IPS-18a (cell line): ENCODE data around the gene TRAPPC2.

Source experiments
- H3K27ac ChIP-seq: one replicate; pipeline ENCODE4 v1.5.1; 2013; ENCODE audit warnings: low read length
- H3K27me3 ChIP-seq: one replicate; pipeline ENCODE4 v1.6.1; 2013; ENCODE audit warnings: mild to moderate bottlenecking, low read length; ENCODE audit not compliant: control insufficient read depth, insufficient read depth
- H3K36me3 ChIP-seq: one replicate; pipeline ENCODE4 v1.6.1; 2013; ENCODE audit warnings: low read depth, low read length; ENCODE audit not compliant: control insufficient read depth
- H3K4me1 ChIP-seq: one replicate; pipeline ENCODE4 v1.6.1; 2013; ENCODE audit warnings: low read depth, low read length; ENCODE audit not compliant: control insufficient read depth
- H3K4me3 ChIP-seq: one replicate; pipeline ENCODE4 v1.5.1; 2013; ENCODE audit warnings: low read length
- H3K9ac ChIP-seq: one replicate; pipeline ENCODE4 v1.6.1; 2013; ENCODE audit warnings: mild to moderate bottlenecking, low read length, moderate library complexity
- H3K9me3 ChIP-seq: one replicate; pipeline ENCODE4 v1.6.1; 2013; ENCODE audit warnings: low read depth, low read length; ENCODE audit not compliant: control insufficient read depth

Gene TRAPPC2

DNA sequence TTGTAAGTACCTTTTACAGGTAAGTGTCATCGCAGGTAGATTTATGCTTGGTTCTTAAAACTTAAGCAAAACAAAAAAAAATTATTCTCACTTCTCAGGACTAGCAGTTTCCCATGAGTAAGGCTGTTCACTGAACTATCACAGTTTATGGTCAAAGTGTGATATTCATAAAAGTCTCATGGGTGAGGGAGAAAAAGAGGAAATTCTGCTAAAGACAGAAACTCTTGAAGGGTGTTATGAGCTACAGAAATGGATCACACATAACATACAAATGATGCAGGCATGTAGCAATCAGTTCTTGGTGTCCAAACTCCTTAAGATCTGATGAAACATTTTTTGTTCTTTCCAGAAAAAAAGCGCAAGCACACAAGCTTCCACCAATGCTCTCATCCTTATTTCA lies 37.0 kb downstream of the TRAPPC2 start:
- Histone ChIP-seq H3K36me3 (no peaks in the 10 kb centered on the region), H3K9ac (no peak overlapping the region), H3K9me3 (no peaks in the 10 kb centered on the region), H3K4me3 (no peak overlapping the region), H3K27me3 (no peaks in the 10 kb centered on the region), H3K27ac (no peak overlapping the region), H3K4me1 (peaks cover 35% of the 10 kb centered on the region)

DNA sequence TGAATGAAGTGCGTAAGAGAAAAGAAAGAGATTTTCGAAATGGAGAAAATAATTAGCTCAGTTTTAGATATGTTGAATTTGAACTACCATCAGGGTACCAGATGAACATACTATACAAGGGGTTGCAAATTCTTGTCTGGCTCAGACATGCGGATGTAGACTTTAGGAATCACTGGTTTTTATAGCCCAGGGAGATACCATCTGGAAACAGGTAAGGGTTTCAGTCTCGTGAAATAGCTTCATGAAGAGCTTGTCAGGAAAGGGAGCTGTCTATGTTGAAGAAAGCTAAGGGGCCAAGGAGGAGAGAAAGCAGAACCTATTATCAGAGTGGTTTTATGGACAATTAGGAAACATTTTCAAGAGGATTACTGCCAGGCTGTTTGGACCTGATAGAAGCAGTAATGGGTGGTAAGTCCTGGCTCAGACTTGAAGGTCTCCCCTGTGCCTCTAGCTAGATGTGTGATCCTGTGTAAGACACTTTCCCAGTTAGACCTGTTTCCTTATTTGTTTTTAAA lies 38.8 kb downstream of the TRAPPC2 start:
- Histone ChIP-seq H3K9me3 (no peaks in the 10 kb centered on the region), H3K9ac (no peak overlapping the region), H3K4me1 (peaks cover 33% of the 10 kb centered on the region), H3K27me3 (no peaks in the 10 kb centered on the region), H3K4me3 (no peak overlapping the region), H3K27ac (no peak overlapping the region), H3K36me3 (no peaks in the 10 kb centered on the region)

DNA sequence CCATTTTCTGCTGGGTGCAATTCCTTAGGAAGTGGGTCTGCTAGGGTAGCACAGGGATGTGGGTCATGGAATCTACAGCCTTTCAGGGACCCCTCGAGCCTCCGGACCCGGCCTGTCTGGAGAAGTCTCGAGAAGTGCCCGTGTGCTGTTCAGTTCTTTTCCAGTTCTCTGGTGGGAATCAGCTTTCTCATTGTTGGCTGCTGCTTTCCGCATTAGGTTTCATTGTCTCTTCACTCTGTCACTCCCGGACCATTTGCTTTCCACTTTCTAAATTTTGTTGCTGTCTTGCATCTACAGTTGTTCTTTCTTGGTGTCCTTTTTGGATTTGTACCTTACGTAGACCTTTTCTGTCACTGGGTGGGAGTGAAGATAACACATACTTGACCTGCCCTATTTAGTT lies 39.4 kb downstream of the TRAPPC2 start:
- Histone ChIP-seq H3K27ac (no peak overlapping the region), H3K9ac (no peak overlapping the region)

DNA sequence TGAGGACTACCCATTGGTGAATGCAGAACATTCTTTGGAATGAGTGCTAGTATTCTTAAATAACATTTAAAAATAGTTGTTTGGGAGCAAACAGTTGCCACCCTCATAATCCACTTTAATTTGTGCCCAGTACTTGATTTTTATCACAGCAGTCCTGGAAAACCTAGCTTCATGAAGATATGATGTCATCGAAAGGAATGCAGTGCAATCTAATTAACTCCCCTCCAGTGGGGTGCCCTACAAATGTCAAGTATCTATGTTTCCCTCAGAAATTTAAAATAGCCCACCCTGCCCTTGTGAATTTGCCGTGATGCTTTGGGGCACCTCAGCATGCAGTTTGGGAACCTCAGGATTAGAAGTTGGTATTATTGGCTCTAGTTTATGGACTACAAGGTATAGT lies 40.1 kb downstream of the TRAPPC2 start:
- H3K4me1 ChIP-seq: peaks cover 37% of the 10 kb centered on the region
- H3K9me3 ChIP-seq: no peaks in the 10 kb centered on the region
- H3K9ac ChIP-seq: no peak overlapping the region
- H3K4me3 ChIP-seq: no peak overlapping the region
- no peaks in the 10 kb centered on the region for H3K36me3 ChIP-seq
- no peaks in the 10 kb centered on the region for H3K27me3 ChIP-seq
- H3K27ac ChIP-seq: no peak overlapping the region

More for the DNA sequence above, 39.4 kb downstream of the TRAPPC2 start:
- H3K9me3 ChIP-seq: no peaks in the 10 kb centered on the region
- H3K4me3 ChIP-seq: no peak overlapping the region
- peaks cover 37% of the 10 kb centered on the region for H3K4me1 ChIP-seq
- H3K27me3 ChIP-seq: no peaks in the 10 kb centered on the region
- H3K36me3 ChIP-seq: no peaks in the 10 kb centered on the region

DNA sequence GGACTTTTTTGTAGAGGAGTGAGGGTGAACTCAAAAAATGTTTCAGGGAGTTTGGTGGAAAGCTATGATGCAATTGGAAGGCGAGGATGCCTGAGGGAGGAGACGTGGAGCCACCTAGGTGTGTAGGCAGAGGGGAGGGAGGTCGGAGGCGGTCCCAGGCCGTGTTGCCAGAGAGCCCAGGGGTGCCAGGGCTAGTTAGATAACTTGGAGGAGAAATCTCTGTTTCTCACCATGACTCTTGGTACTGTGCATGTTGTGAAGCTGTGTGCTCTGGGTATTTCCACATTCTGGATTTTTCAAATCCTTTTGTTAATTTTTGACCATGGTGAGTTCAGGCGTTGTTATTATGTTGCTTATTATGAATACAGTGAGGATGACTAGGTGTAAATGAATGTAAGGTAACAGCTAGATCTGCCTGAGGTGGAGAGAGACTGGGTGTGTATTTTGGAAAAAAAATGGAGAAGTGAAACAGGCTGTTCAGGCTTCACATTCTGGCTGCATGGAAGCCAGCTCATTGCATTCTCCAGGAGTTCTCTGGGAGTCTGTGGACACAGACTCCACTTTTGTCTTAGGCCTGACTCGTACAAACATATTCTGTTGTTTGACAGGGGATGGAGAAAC lies 41.0 kb downstream of the TRAPPC2 start:
- no peaks in the 10 kb centered on the region for H3K36me3 ChIP-seq
- peaks cover 39% of the 10 kb centered on the region for H3K4me1 ChIP-seq
- no peak overlapping the region for H3K9ac ChIP-seq
- peaks cover 3% of the 10 kb centered on the region for H3K27me3 ChIP-seq
- no peaks in the 10 kb centered on the region for H3K9me3 ChIP-seq
- no peak overlapping the region for H3K4me3 ChIP-seq
- no peak overlapping the region for H3K27ac ChIP-seq

DNA sequence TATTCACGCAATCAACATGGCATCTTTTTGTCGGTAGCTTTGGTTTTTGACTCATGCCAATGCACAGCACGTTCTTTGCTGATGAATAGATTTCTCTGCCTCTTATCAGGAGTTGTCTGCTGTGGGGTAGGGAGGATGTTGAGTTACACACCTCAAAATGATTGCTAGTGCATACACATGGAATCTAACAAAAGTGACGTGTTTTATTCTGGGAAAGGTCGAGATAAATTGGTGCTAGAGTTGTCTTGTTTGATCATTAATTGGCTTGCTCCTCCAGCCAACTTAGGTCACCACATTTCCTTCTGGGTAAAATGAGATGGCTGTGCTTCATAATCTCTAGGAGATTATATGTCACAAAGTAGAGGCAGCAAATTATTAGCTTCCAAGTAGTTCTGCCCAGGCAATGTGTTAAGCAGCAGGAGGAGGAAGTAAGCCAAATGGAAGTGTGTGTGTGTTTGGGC lies 41.6 kb downstream of the TRAPPC2 start:
- H3K27me3 ChIP-seq: peaks cover 9% of the 10 kb centered on the region
- H3K27ac ChIP-seq: no peak overlapping the region
- peaks cover 40% of the 10 kb centered on the region for H3K4me1 ChIP-seq
- H3K4me3 ChIP-seq: no peak overlapping the region
- no peak overlapping the region for H3K9ac ChIP-seq
- no peaks in the 10 kb centered on the region for H3K9me3 ChIP-seq
- H3K36me3 ChIP-seq: no peaks in the 10 kb centered on the region

DNA sequence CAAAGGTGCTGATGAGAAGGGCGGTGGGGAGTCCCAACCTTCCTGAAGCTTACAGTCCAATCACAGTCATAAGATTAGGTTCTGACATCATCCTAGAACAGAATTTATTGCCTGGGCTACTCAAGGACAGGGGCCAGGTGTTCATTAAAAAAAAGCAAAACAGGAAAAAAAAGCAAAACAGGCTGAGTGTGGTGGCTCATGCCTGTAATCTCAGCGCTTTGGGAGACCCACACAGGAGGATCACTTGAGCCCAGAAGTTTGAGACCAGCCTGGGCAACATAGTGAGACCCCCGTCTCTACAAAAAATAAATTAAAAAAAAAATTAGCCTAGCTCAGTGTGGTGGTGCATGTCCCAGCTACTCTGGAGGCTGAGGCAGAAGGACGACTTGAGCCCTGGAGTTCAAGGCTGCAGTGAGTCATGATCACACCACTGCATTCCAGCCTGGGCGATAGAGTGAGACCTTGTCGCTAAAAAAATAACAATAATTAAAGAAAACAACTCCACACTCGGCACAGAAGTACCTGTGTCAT lies 42.5 kb downstream of the TRAPPC2 start:
- Histone ChIP-seq H3K4me1 (peaks cover 40% of the 10 kb centered on the region), H3K36me3 (no peaks in the 10 kb centered on the region), H3K9me3 (no peaks in the 10 kb centered on the region), H3K27ac (no peak overlapping the region), H3K27me3 (peaks cover 15% of the 10 kb centered on the region), H3K4me3 (no peak overlapping the region), H3K9ac (no peak overlapping the region)

DNA sequence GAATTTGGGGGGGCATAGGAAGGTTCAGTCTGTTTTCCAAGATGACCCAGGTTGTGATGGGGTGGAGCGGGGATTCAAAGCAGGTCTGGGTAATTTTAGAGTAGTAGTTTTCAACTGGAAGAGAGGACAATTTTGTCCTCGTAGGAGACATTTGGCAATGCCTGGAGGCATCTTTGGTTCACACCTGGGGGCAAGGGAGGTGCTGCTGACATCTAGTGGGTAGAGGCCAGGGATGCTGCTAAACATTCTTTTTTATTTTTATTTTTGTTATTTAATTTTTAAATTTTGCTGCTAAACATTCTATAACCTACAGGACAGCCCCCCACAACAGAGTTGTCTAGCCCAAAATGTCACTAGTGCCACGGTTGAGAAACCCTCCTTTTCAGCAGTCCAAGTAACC lies 43.6 kb downstream of the TRAPPC2 start:
- Histone ChIP-seq H3K27me3 (peaks cover 15% of the 10 kb centered on the region), H3K4me3 (peak overlapping the region; percentile 97), H3K27ac (no peak overlapping the region), H3K4me1 (peaks cover 40% of the 10 kb centered on the region), H3K9ac (peak overlapping the region; percentile 91), H3K9me3 (no peaks in the 10 kb centered on the region), H3K36me3 (no peaks in the 10 kb centered on the region)

DNA sequence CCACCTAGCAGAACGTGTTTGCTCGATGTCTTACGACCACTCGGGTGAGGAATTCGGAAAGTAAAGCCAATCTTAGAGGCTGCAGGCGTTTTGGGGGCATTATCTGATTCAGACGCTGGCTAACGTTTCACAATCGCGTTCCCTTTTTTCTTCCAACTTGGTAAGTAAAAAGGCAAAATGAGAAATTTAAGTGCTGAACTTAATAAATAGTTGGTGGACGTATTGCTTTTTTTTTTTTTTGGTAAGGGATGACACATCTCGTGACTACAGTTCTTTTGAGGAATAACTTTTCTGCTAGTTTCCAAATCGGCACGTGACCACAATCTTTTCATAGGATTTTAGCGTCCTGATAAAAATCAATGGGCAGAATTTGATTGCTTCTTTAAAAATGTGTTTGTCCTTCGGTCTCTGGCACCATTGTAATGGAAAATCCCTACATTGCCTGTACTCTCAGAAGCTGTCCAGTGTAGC lies 44.6 kb downstream of the TRAPPC2 start:
- Histone ChIP-seq H3K27me3 (peaks cover 15% of the 10 kb centered on the region), H3K4me3 (peak overlapping the region; percentile 97), H3K9me3 (no peaks in the 10 kb centered on the region), H3K9ac (peak overlapping the region; percentile 91), H3K4me1 (peaks cover 38% of the 10 kb centered on the region), H3K36me3 (no peaks in the 10 kb centered on the region), H3K27ac (peak overlapping the region; percentile 63)

DNA sequence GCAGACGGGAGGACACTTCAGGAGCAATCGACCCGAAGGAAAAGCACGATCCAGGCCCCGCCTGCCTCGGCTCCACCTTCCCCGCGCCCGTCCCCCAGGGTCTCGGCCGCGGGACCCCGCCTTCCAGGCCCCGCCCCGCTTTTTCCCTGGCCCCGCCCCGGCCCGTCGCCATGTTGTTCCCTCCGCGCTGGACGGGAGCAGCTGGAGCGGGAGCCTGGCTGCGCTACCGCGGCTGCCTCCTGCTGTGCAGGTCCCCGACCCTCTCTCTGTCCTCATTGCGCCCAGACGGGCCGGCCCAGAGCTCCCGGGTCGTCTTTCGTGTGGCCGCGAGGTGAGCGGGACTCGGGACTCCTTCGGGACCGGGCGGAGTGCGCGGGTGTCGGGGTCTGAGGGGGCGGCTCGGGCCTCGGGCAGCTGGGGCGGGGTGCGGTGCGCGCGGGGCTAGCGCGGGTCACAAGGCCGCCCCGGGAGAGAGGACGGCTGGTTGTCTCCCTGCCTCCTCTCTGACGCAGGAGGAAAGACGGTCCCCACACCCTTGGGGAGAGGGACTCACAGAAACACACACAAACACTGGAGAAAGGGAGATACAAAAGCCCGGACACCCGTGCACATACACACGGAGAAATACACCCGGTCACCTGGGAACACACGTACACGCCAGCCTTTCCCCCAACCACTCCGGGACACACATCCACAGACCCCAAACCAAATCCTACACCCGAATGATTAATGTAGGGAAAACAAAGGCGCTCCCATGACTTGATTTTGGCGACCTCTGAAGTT lies 45.3 kb downstream of the TRAPPC2 start, which contains the start of gene RAB9A:
Gene RAB9A, plus strand, starts transcription at position 171 of the 783 bp plus-strand sequence. CDS start 19,619 bp downstream, outside the sequence.
- peak within 1 kb of the TSS; percentile 97 for H3K4me3 ChIP-seq
- H3K27ac ChIP-seq: peak within 1 kb of the TSS; percentile 63
- H3K9ac ChIP-seq: peak within 1 kb of the TSS; percentile 91
- peaks cover 15% of the 10 kb centered on the region for H3K27me3 ChIP-seq
- H3K4me1 ChIP-seq: peaks cover 31% of the 10 kb centered on the region
- H3K36me3 ChIP-seq: no peaks in the 10 kb centered on the region
- no peaks in the 10 kb centered on the region for H3K9me3 ChIP-seq

DNA sequence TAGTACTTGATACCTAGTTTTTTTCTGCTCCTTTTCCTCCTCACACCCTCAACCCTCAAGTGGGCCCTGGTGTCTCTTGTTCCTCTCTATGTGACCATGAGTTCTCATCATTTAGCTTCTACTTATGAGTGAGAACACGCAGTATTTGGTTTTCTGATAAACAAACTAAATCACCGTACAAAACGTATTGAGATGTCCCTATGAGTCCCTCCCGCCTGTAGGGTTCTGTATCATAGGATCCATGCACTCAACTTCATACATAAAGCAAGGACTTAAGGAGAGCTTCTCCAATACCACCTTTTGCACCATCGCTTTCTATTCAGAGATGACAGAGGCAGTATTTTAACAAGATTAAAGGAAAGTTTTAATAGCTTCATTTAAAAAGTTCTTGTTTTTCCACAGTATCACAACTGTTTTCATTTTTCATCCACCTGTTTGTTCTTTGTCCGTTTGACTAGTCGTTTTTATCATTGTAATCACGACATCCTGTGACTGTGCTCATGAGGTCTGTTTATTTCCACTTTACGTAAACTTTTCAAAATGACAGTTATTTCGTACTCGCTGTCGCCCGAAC lies 45.9 kb downstream of the TRAPPC2 start:
- peaks cover 25% of the 10 kb centered on the region for H3K4me1 ChIP-seq
- H3K27me3 ChIP-seq: peaks cover 15% of the 10 kb centered on the region
- no peaks in the 10 kb centered on the region for H3K36me3 ChIP-seq
- peak overlapping the region; percentile 97 for H3K4me3 ChIP-seq
- no peak overlapping the region for H3K27ac ChIP-seq
- H3K9me3 ChIP-seq: no peaks in the 10 kb centered on the region
- H3K9ac ChIP-seq: peak overlapping the region; percentile 91
